Measurements from ENCODE around the gene ESAM.

DNA sequence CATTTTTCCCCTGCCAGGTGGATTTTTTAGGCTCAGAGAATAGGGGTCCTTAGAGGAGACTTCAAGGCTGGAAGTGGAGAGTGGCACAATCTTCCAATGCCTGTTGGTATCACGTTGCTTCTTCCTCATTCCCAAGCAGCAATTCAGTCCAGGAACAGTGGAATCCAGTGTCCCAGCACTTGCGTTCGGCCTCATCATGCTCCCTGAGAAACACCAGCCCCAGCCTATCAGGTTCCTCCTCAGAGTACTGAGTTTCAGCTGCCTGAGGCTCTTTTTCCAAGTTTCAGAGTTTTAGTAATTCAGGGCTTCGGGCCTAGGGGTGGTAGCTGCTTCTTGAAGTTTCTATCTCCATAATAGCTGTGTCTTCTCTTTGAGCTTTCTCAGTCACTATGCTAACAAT lies 54.3 kb downstream of the ESAM start:
- TF ChIP-seq, protein P1, sequence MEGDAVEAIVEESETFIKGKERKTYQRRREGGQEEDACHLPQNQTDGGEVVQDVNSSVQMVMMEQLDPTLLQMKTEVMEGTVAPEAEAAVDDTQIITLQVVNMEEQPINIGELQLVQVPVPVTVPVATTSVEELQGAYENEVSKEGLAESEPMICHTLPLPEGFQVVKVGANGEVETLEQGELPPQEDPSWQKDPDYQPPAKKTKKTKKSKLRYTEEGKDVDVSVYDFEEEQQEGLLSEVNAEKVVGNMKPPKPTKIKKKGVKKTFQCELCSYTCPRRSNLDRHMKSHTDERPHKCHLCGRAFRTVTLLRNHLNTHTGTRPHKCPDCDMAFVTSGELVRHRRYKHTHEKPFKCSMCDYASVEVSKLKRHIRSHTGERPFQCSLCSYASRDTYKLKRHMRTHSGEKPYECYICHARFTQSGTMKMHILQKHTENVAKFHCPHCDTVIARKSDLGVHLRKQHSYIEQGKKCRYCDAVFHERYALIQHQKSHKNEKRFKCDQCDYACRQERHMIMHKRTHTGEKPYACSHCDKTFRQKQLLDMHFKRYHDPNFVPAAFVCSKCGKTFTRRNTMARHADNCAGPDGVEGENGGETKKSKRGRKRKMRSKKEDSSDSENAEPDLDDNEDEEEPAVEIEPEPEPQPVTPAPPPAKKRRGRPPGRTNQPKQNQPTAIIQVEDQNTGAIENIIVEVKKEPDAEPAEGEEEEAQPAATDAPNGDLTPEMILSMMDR (IDR thresholded peaks at IDR 0.05) = no peak
- TF ChIP-seq POLR2A (IDR thresholded peaks at IDR 0.05) = no peak

Data from tibial nerve (tissue), 3 donors.